NB4 (cell line): ENCODE data around the gene OLFM1.
"Not testable (repeated sequence)": the region's sequence is repeated elsewhere in the genome, so short reads cannot be mapped to it uniquely, and the experiment has no call there.

Source experiments
- DNase-seq: peaks from one replicate; pipeline ENCODE4 v3.0.0; 2010; ENCODE audit warnings: low read depth
- H3K4me3 ChIP-seq: one replicate; pipeline ENCODE4 v1.5.1; 2011; ENCODE audit warnings: mild to moderate bottlenecking, low read depth, low read length, moderate library complexity
- MYC ChIP-seq: IDR thresholded peaks from 2 replicates; pipeline ENCODE4 v1.6.1; 2011; ENCODE audit warnings: low read depth, low read length
- POLR2A ChIP-seq: IDR thresholded peaks from 2 replicates; pipeline ENCODE4 v1.6.1; 2011; ENCODE audit warnings: mild to moderate bottlenecking; ENCODE audit not compliant: insufficient read length; ENCODE audit errors: extremely low read depth
- TF ChIP-seq, protein P1 (sequence below): IDR thresholded peaks from 2 replicates; pipeline ENCODE4 v1.6.1; 2011; ENCODE audit warnings: low read depth, low read length
- TF ChIP-seq, protein P2 (sequence below): IDR thresholded peaks from one replicate; pipeline ENCODE4 v1.5.1; 2012; ENCODE audit warnings: low read depth, low read length

OLFM1 gene

DNA sequence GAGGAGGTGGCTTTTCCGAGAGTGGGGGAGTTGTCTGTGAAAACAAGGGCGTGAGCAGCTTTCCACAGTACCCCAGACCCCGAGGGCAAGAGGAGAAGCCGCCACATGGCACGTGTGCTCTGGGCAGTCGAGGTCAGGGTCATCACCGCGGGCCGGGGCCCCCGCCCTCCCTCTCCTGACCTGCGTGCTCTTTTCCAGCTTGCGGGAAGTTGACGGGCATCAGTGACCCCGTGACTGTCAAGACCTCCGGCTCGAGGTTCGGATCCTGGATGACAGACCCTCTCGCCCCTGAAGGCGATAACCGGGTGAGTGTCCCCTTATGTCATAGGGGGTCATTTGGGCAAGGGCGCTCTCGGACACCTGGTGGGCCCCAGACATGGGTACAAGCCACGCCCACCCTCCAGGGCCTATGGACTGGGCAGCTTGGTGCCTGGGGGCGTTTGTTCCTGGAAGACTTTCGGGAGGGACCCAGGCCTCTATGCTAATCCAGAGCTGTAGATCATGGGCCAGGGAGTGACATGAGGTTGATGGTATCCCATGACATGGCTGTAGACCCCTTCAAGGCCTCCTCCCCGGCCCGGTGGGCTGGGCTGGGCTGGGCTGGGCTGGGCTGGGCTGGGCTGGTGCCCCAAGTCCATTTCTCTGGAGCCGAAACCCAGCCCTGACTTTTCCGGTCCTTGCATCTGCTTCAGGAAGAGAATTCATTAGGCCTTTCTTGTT, 19.2 kb downstream of the OLFM1 start:
- no peak overlapping the region for H3K4me3 ChIP-seq
- no peak for DNase-seq
- TF ChIP-seq POLR2A, result no peak
- no peak for TF ChIP-seq MYC
- TF ChIP-seq, protein P1, sequence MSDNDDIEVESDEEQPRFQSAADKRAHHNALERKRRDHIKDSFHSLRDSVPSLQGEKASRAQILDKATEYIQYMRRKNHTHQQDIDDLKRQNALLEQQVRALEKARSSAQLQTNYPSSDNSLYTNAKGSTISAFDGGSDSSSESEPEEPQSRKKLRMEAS, result no peak
- TF ChIP-seq, protein P2, sequence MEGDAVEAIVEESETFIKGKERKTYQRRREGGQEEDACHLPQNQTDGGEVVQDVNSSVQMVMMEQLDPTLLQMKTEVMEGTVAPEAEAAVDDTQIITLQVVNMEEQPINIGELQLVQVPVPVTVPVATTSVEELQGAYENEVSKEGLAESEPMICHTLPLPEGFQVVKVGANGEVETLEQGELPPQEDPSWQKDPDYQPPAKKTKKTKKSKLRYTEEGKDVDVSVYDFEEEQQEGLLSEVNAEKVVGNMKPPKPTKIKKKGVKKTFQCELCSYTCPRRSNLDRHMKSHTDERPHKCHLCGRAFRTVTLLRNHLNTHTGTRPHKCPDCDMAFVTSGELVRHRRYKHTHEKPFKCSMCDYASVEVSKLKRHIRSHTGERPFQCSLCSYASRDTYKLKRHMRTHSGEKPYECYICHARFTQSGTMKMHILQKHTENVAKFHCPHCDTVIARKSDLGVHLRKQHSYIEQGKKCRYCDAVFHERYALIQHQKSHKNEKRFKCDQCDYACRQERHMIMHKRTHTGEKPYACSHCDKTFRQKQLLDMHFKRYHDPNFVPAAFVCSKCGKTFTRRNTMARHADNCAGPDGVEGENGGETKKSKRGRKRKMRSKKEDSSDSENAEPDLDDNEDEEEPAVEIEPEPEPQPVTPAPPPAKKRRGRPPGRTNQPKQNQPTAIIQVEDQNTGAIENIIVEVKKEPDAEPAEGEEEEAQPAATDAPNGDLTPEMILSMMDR, result no peak

DNA sequence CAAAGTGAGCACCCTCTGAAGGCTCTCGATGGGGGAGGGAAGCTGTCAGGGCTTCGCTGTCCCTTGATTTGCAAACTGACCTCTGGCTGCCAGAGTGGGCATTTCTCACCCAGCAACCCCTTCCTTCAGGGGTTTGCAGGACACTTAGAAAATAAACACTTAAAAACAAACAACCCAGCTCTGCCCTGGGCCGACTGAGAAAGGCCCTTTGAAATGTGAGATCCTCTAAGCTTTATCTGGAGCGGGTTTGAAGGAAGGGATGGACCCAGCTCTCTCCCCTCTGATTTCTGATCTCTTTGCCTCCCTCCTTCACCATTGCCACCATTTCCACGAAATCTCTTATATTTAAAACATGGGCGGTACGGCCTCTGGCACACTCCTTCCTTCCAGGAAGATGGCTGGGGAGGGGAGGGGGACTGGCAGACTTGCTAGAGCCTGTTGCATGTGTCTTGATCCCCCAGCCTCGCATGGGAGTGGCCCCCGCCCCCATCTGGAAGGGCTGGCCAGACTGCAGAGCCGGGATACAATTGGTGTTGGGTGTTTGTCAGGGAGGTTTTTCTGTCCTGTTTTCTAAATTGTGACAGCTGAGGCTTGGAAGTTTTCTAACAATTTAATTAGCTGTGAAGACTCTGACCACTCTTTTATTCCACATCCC, 20.2 kb downstream of the OLFM1 start:
- TF ChIP-seq, protein P2, result no peak
- TF ChIP-seq MYC (no peak), POLR2A (no peak)
- no peak for DNase-seq

DNA sequence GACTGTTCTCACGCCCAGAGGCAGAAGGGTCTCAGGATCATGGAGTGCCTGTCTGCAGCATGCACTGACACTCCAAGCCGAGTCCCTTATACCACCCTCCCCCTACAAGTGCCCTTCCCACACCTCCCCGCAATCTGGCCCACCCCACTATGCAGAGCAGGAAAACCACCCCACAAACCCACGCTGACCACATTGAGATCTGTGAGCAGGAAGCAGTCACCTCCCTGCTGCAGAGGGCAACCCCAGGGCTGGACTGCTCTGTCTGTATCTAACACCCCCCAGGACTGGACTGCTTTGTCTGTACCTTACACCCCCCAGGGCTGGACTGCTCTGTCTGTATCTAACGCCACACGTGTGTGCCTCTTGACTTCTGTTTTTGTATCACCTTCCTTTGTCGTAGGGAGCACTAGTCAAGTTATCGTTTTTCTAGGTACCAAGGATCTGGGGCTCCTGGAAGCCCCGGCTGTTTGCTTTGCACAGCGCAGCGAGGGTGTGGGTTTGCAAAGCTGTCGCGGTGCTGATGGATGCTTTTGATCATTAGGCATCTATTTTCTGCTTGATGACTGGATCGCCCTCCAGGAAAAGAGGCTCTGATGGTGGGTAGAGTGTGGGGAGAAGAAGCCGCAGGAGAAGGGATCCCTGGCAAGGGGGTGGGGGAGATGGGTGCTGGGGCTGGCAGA, 21.5 kb downstream of the OLFM1 start:
- no peak for DNase-seq
- TF ChIP-seq MYC, result no peak
- TF ChIP-seq, protein P2, result no peak
- TF ChIP-seq POLR2A, result no peak
- TF ChIP-seq, protein P1, result no peak
- no peak overlapping the region for H3K4me3 ChIP-seq

More for the DNA sequence above, 20.2 kb downstream of the OLFM1 start:
- H3K4me3 ChIP-seq, result no peak overlapping the region

DNA sequence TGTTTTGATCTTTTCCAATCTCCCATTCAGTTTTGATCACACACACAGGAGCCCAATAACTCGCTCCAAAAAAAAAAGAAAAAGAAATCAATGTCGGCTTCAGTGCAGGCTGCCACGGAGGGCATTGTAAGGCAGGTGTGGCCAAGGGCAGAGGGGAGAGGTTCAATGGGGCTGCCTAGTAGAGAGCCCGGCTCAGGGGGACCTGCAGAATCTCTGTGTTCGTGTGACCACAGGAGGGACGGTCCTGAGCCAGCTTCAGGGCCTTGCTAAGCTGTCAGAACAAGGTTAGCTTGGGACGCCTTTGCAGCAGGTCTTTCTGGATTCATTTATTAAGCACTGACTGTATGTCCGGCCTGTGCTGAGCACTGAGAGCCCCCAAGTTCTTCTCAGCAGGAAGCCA, 22.2 kb downstream of the OLFM1 start:
- TF ChIP-seq MYC, result no peak
- no peak for TF ChIP-seq POLR2A
- TF ChIP-seq, protein P1, result no peak
- TF ChIP-seq, protein P2, result no peak
- DNase-seq, result no peak
- no peak overlapping the region for H3K4me3 ChIP-seq

DNA sequence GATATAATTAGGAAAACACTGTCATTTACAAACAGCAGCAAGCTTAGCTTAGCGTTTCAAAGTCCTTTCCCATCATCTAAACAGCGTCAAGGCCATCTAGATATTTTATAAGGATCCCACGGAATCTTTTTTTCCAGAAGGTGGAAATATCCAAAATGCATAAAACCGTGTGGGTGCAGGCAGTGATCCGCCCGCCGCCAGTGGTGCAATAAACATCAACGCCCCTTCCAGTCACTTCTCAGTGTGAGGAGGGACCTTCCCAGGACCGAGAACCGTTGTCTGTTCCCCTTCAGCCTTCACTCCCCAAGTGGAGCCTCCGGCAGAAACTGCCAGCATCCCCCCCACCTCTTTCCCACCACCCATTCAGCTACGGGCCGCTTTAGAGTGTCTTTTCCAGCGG, 22.9 kb downstream of the OLFM1 start:
- no peak for DNase-seq
- no peak overlapping the region for H3K4me3 ChIP-seq
- TF ChIP-seq MYC (no peak), POLR2A (no peak)
- TF ChIP-seq, protein P1, result no peak
- TF ChIP-seq, protein P2, result no peak

DNA sequence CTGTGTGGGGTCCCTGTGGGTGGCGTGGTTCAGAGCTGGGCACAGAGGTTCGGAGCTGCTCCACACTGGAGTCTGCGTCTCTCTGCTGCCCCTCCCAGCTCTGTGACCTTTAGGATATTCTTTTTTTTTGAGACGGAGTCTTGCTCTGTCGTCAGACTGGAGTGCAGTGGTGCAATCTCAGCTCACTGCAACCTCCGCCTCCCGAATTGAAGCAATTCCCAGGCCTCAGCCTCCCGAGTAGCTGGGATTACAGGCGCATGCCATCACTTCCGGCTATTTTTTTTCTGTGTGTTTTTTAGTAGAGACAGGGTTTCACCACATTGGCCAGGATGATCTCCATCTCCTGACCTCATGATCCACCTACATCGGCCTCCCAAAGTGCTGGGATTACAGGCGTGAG, 24.1 kb downstream of the OLFM1 start:
- DNase-seq, H3K4me3 ChIP-seq: not testable (repeated sequence)
